NB4 (cell line): Measurements from ENCODE around the gene HDAC4.

Experiments
- DNase-seq: peaks from one replicate; pipeline ENCODE4 v3.0.0; 2010; ENCODE audit warnings: low read depth
- H3K4me3 ChIP-seq: one replicate; pipeline ENCODE4 v1.5.1; 2011; ENCODE audit warnings: mild to moderate bottlenecking, low read depth, low read length, moderate library complexity
- CTCF ChIP-seq: IDR thresholded peaks from one replicate; pipeline ENCODE4 v1.5.1; 2012; ENCODE audit warnings: low read depth, low read length
- MYC ChIP-seq: IDR thresholded peaks from 2 replicates; pipeline ENCODE4 v1.6.1; 2011; ENCODE audit warnings: low read depth, low read length
- POLR2A ChIP-seq: IDR thresholded peaks from 2 replicates; pipeline ENCODE4 v1.6.1; 2011; ENCODE audit warnings: mild to moderate bottlenecking; ENCODE audit not compliant: insufficient read length; ENCODE audit errors: extremely low read depth
- TF ChIP-seq, protein P1 (sequence below): IDR thresholded peaks from 2 replicates; pipeline ENCODE4 v1.6.1; 2011; ENCODE audit warnings: low read depth, low read length

Gene HDAC4

DNA sequence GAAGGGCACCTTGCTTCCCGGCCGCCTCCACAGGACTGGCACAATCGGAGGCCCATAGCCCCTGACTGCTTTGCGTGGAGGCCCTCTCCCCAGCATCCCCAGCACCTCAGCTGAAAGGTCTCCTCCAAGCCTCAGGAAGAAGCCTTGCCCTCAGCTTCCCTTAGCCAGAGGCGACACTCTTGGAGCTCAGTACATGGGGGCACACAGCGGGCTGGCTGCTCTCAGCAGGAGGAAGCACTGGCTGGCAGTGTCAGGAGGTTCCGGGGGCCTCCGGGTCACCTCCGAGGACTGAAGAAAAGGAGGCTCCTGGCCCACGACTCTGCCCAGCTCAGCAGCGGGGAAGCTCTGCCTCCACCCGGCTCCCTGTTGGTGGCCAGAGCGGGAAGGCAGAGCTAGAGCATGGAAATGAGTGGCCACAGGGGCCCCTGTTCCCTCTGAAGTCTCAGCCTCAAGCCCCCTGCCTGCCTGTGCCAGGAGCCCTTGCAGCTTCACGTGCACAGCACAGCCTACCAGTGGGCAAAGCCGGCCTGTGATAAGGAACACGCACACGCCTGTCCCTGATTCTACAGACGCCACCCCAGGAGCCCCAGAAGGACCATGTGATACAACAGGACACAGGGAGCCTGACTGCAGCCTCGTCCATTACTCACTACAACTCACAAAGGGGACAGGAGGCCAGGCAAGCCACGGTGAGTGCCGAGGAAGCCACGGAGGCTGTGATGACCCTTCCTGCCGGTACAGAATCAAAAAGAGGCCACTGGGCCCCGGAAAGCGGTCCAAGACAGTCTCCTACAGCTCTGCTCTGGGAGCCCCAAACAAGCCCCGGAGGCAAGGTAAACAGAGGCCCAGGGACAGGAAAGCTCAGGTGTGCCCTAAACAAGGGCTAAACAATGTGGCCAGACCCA is 15.5 kb downstream of the HDAC4 start:
- H3K4me3 ChIP-seq, result no peak overlapping the region
- DNase-seq, result no peak
- TF ChIP-seq, protein P1, sequence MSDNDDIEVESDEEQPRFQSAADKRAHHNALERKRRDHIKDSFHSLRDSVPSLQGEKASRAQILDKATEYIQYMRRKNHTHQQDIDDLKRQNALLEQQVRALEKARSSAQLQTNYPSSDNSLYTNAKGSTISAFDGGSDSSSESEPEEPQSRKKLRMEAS, result no peak
- TF ChIP-seq CTCF (no peak), POLR2A (no peak), MYC (no peak)

GRCh38 chr2:239383759-239384156 is 17.1 kb downstream of the HDAC4 start:
- no peak overlapping the region for H3K4me3 ChIP-seq
- no peak for DNase-seq
- TF ChIP-seq MYC (no peak), CTCF (no peak), POLR2A (no peak)
- TF ChIP-seq, protein P1, result no peak

- H3K4me3 ChIP-seq, result no peak overlapping the region
- TF ChIP-seq POLR2A (no peak), CTCF (no peak), MYC (no peak)
- TF ChIP-seq, protein P1, result no peak
- no peak for DNase-seq
Measured at GRCh38 chr2:239383036-239383758, 17.6 kb downstream of the HDAC4 start.

- no peak for DNase-seq
- no peak overlapping the region for H3K4me3 ChIP-seq
- TF ChIP-seq, protein P1, result no peak
- no peak for TF ChIP-seq CTCF
- TF ChIP-seq MYC, result no peak
- TF ChIP-seq POLR2A, result no peak
Measured at GRCh38 chr2:239382384-239382880, 18.4 kb downstream of the HDAC4 start.

DNA sequence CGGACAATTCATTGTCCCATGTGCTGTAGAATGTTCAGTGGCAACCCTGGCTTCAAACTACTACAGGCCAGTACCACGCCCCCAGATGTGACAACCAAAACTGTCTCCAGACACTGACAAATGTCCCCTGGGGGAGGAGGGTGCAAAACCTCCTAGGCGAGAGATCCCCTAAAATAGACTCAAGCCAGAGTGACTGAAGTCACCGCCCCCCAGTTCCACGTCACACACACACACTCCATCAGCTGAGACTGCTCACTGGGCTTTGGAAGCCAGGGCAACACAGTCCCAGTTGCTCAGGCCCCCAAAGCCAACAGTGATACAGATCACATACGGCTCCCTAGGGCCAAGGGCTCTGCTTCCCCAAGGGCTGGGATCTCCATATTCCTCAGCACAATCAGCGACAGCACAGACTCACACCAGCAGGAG is 19.1 kb downstream of the HDAC4 start:
- TF ChIP-seq, protein P1, result no peak
- TF ChIP-seq CTCF (no peak), POLR2A (no peak), MYC (no peak)
- no peak for DNase-seq
- no peak overlapping the region for H3K4me3 ChIP-seq
